Esophagus squamous epithelium (tissue), 4 donors: ENCODE results near the gene ITGA7.

Experiments used
- POLR2A ChIP-seq, 4 donors: fragments of 450-650 bp; IDR thresholded peaks; one replicate each; pipeline ENCODE4 v1.6.1; 2017; ENCODE audit warnings: antibody characterized with exemption in 4 of 4, mild to moderate bottlenecking in 4 of 4, moderate library complexity in 3 of 4
- TF ChIP-seq, protein P1 (sequence below), 6 experiments: fragments of 450-650 bp in 4 of 6; fragments of 200-600 bp in 2 of 6; sonication (generic) in 2 of 6; IDR thresholded peaks; one replicate each; pipeline ENCODE4 v1.5.1; 2016 to 2019; ENCODE audit warnings: antibody characterized with exemption in 6 of 6, mild to moderate bottlenecking in 4 of 6, moderate library complexity in 4 of 6

DNA sequence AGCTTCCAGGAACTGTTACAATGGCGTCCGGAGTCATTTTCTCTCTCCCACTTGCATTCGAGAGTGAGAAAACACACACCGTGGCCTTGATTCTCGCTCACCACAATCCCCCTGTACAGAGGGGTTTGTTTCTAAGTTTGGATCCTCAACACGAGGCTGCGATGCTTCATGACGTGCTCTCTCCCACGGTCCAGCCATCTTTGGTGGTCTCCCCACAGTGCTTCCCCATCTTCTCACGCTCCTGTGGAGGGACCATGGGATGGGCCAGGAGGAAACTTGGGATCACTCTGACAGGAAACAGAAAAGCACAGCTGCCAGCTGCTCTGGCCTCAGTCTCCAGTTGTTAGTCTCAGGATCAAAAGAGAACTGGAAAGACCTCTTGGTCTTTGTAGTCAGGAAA lies 42.9 kb downstream of the ITGA7 start:
- TF ChIP-seq, protein P1, sequence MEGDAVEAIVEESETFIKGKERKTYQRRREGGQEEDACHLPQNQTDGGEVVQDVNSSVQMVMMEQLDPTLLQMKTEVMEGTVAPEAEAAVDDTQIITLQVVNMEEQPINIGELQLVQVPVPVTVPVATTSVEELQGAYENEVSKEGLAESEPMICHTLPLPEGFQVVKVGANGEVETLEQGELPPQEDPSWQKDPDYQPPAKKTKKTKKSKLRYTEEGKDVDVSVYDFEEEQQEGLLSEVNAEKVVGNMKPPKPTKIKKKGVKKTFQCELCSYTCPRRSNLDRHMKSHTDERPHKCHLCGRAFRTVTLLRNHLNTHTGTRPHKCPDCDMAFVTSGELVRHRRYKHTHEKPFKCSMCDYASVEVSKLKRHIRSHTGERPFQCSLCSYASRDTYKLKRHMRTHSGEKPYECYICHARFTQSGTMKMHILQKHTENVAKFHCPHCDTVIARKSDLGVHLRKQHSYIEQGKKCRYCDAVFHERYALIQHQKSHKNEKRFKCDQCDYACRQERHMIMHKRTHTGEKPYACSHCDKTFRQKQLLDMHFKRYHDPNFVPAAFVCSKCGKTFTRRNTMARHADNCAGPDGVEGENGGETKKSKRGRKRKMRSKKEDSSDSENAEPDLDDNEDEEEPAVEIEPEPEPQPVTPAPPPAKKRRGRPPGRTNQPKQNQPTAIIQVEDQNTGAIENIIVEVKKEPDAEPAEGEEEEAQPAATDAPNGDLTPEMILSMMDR (IDR thresholded peaks at IDR 0.05), result no peak
- TF ChIP-seq POLR2A (IDR thresholded peaks at IDR 0.05), result no peak
